NK-92 treated with Interleukin-12 subunit alpha and Interleukin-12 subunit beta, amount 100 ng/mL, for 24 hours (cell line): ENCODE data around the gene SS18.
"Not testable (repeated sequence)": the region's sequence is repeated elsewhere in the genome, so short reads cannot be mapped to it uniquely, and the experiment has no call there.

Experiments used
- DNase-seq: peaks from one replicate; lab custom pipeline; 2025; lab: John Stamatoyannopoulos, UW

The SS18 gene

GRCh38 chr18:26090130-26091046, at the start of gene SS18:
Gene SS18 (minus strand): TSS chr18:26090613. CDS start chr18:26090569, 44 bp downstream.
- peak; percentile 83 for DNase-seq

DNA sequence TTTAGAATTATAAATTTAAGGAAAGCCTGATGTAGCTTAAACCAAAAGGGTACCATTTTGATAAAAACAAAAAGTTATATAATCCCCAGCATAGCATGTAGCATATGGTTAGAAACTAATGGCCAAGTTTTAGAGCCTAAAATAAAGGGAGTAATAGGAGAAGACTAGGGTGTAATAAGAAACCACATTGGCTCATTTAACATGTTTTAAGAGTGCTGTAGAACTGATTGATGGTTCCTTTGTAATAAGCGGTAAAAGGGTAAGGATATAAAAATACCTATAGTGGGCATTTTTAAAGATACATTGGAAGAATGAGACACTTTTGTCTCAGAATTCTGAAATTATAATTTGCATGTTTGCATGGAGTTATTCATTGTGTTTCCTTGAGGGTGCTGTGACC, 45.1 kb upstream of the SS18 start:
- DNase-seq, result no peak

DNA sequence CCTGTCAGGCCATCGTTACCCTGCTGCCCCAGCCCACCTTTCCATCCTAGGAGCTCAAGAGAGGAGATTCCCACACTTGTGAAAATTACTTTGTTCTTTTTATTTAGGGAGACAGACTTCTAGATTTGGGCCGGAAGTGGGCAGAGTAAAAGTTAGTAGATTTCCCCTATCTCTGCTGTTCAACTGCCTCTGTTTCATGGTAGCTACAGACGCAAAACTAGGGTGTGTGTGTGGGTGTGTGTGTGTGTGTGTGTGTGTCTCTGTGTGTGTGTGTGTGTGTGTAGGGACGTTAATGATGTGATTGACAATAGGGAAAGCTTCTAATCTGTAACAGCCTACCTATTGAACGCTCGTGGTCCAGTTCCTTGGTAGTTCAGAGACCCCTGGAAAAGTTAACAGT, 43.7 kb upstream of the SS18 start:
- DNase-seq, result no peak

DNA sequence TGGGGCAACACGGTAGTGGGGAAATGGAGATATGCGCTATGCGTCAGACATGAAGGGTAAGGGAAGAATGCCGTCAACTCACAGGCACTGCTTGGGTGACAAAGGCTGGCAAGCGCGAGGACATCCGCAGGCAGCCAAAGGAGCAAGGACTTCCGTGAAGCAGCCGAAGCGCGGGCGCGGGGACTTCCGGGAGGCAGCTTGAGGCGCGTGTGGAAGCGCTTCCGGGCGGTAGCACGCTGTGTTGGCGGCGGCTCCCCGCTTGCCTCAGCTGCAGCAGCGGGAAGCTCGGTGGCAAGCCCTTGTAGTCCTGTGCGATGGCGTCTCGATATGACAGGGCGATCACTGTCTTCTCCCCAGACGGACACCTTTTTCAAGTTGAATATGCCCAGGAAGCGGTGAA, 43.2 kb upstream of the SS18 start, which contains the start of gene PSMA8:
Gene PSMA8 (plus strand): TSS at position 218 of the 400 bp plus-strand sequence. CDS start 97 bp downstream, at position 315.
- no peak for DNase-seq

GRCh38 chr18:26128192-26128591, 37.8 kb upstream of the SS18 start:
- not testable (repeated sequence) for DNase-seq

- DNase-seq, result no peak
Observed at GRCh38 chr18:26127786-26128185, 37.4 kb upstream of the SS18 start.

GRCh38 chr18:26121994-26122393, 31.6 kb upstream of the SS18 start:
- DNase-seq, result not testable (repeated sequence)

DNA sequence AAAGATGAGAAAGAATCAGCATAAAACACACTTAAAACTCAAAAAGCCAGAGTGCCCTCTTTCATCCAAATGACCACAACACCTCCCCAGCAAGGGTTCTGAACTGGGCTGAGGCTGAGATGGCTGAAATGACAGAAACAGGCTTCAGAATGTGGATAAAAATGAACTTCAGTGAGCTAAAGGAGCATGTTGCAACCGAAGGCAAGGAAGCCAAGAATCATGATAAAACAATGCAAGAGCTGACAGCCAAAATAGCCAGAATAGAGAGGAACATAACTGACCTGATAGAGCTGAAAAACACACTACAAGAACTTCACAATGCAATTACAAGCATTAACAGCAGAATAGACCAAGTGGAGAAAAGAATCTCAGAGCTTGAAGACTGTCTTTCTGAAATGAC, 31.1 kb upstream of the SS18 start:
- DNase-seq, result no peak

- no peak for DNase-seq
Observed at GRCh38 chr18:26119246-26119645, 28.8 kb upstream of the SS18 start.

DNA sequence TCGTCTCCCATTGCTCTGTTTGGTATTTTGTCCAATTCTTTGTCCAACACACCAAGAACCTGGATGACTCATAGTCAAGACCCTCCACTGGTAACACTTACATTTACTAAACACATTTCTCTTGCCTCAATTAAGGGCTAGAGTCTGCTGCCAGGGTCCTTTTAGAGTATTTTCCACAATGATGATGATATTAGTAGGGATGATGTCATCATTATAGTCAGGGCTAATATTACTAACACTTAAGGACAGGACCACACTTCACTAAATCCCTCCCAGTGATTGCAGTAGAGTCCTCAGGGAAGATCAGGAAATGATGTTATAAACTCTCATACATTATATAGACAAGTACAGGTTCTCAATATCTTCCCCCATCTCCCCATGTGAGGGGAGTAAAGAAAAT, 13.6 kb upstream of the SS18 start:
- no peak for DNase-seq

GRCh38 chr18:26103579-26103978, 13.2 kb upstream of the SS18 start:
- DNase-seq, result no peak

GRCh38 chr18:26097563-26097962, 7.2 kb upstream of the SS18 start:
- DNase-seq, result no peak

- DNase-seq, result no peak
Observed at GRCh38 chr18:26096852-26097251, 6.4 kb upstream of the SS18 start.

GRCh38 chr18:26091047-26091630, 726 bp upstream of the SS18 start:
- DNase-seq, result no peak

GRCh38 chr18:26089293-26090129, 902 bp downstream of the SS18 start:
- DNase-seq, result peak; percentile 38

DNA sequence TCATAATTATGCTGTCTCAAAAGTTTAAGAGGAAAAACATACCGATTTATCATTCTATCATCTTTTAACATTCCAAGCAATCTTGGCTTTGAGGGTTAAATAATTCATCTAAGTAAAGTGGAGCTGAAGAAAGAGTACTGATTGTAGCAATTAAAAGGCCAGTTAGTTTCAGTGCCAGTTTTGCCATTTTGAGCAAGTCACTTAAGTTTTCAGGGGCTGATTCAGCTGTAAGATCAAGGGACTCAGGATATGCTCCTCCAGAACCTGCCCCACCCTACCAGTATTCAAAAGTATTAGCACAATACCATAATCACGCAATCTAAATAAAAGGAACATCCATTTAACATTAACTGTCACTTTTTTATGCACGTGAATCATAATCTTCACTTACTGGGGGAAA, 1.9 kb downstream of the SS18 start:
- no peak for DNase-seq

- DNase-seq, result no peak
Observed at GRCh38 chr18:26086959-26087358, 3.5 kb downstream of the SS18 start.

GRCh38 chr18:26085056-26085455, 5.4 kb downstream of the SS18 start:
- DNase-seq, result no peak

- DNase-seq, result no peak
Observed at GRCh38 chr18:26083099-26083498, 7.3 kb downstream of the SS18 start.

GRCh38 chr18:26082475-26082874, 7.9 kb downstream of the SS18 start:
- DNase-seq, result no peak

GRCh38 chr18:26074246-26074645, 16.2 kb downstream of the SS18 start:
- DNase-seq, result no peak

GRCh38 chr18:26073758-26074157, 16.7 kb downstream of the SS18 start:
- DNase-seq, result no peak
